HepG2 (cell line): Measurements from ENCODE around the gene LRPPRC. TPM values are rescaled to one million over a fixed set of nuclear protein-coding genes. Genes with fewer than 3 reads are reported as not detected.

Source experiments
- ARHGAP35 ChIP-seq: sonication (generic); formaldehyde crosslinking; IDR thresholded peaks from 2 replicates; pipeline ENCODE4 v1.9.0; 2022; ENCODE audit warnings: mild to moderate bottlenecking, inconsistent platforms, moderate library complexity, missing genetic modification reagents, borderline replicate concordance
- BRD4 ChIP-seq: sonication (generic); formaldehyde crosslinking; IDR thresholded peaks from 2 replicates; pipeline ENCODE4 v1.4.0; 2020; ENCODE audit warnings: missing genetic modification reagents
- IRX3 ChIP-seq: sonication (generic); formaldehyde crosslinking; IDR thresholded peaks from 2 replicates; pipeline ENCODE4 v1.8.1; 2023; ENCODE audit warnings: mild to moderate bottlenecking, low read depth, missing genetic modification reagents, borderline replicate concordance
- KDM1A ChIP-seq: IDR thresholded peaks from 2 replicates; pipeline ENCODE4 v1.6.1; 2016; ENCODE audit warnings: missing compliant biosample characterization
- MAFF ChIP-seq: IDR thresholded peaks from 2 replicates; pipeline ENCODE4 v1.6.1; 2011; ENCODE audit warnings: low read depth, low read length, improper control_type of control experiment
- MEF2D ChIP-seq: sonication (generic); formaldehyde crosslinking; IDR thresholded peaks from 2 replicates; pipeline ENCODE4 v1.5.1; 2020; ENCODE audit warnings: mild to moderate bottlenecking, missing genetic modification reagents
- MEIS2 ChIP-seq: sonication (generic); formaldehyde crosslinking; IDR thresholded peaks from 2 replicates; pipeline ENCODE4 v1.9.0; 2021; ENCODE audit warnings: mild to moderate bottlenecking, missing genetic modification reagents
- NFE2L1 ChIP-seq: sonication (generic); formaldehyde crosslinking; IDR thresholded peaks from 2 replicates; pipeline ENCODE4 v1.4.0; 2020; ENCODE audit warnings: missing genetic modification reagents, mild to moderate bottlenecking, borderline replicate concordance
- RBFOX2 ChIP-seq: fragments of 200-400 bp; formaldehyde crosslinking; IDR thresholded peaks from 2 replicates; pipeline ENCODE4 v1.6.1; 2017; ENCODE audit warnings: low read depth, mild to moderate bottlenecking, low read length
- TCF7 ChIP-seq: sonication (generic); IDR thresholded peaks from 2 replicates; pipeline ENCODE4 v1.6.1; 2016; ENCODE audit warnings: antibody characterized with exemption, low read depth
- ZKSCAN8 ChIP-seq: IDR thresholded peaks from 2 replicates; pipeline ENCODE4 v1.6.1; 2016; ENCODE audit warnings: borderline replicate concordance, missing genetic modification reagents, missing compliant biosample characterization
- ZNF230 ChIP-seq: sonication (generic); formaldehyde crosslinking; IDR thresholded peaks from 2 replicates; pipeline ENCODE4 v1.4.0; 2020; ENCODE audit warnings: mild to moderate bottlenecking, missing genetic modification reagents
- ZNF367 ChIP-seq: sonication (generic); formaldehyde crosslinking; IDR thresholded peaks from 2 replicates; pipeline ENCODE4 v1.4.0; 2020; ENCODE audit warnings: missing genetic modification reagents, borderline replicate concordance
- ZNF468 ChIP-seq: sonication (generic); formaldehyde crosslinking; IDR thresholded peaks from 2 replicates; pipeline ENCODE4 v1.8.0; 2022; ENCODE audit warnings: mild to moderate bottlenecking, moderate library complexity, missing genetic modification reagents
- ZNF564 ChIP-seq: sonication (generic); formaldehyde crosslinking; IDR thresholded peaks from 2 replicates; pipeline ENCODE4 v1.8.1; 2023; ENCODE audit warnings: mild to moderate bottlenecking, missing genetic modification reagents
- ZNF567 ChIP-seq: sonication (generic); formaldehyde crosslinking; IDR thresholded peaks from 2 replicates; pipeline ENCODE4 v1.8.1; 2023; ENCODE audit warnings: mild to moderate bottlenecking, missing genetic modification reagents, borderline replicate concordance
- ZNF615 ChIP-seq: sonication (generic); formaldehyde crosslinking; IDR thresholded peaks from 2 replicates; pipeline ENCODE4 v1.5.0; 2020; ENCODE audit warnings: mild to moderate bottlenecking, missing genetic modification reagents, borderline replicate concordance
- ZNF713 ChIP-seq: sonication (generic); formaldehyde crosslinking; IDR thresholded peaks from 2 replicates; pipeline ENCODE4 v1.4.0; 2020; ENCODE audit warnings: mild to moderate bottlenecking, missing genetic modification reagents
- ZNF737 ChIP-seq: sonication (generic); formaldehyde crosslinking; IDR thresholded peaks from 2 replicates; pipeline ENCODE4 v1.5.0; 2020; ENCODE audit warnings: missing genetic modification reagents, mild to moderate bottlenecking, borderline replicate concordance
- polyA plus RNA-seq, 8 experiments: library from polyadenylated mRNA; depleted of rRNA in 3 of 8; stranded (reverse) in 7 of 8; unstranded in 1 of 8; fragments of >200 nt; fragmentation: Illumina TruSeq in 4 of 8; extraction: Trizol in 4 of 8; gene quantifications; 2 replicates each; pipeline versions ENCODE4 v1.2.1 to v1.2.3, GENCODE V29; 2011 to 2016; ENCODE audit warnings: low read depth in 4 of 8, missing spikeins in 1 of 8, mixed read lengths in 1 of 8; ENCODE audit not compliant: insufficient read depth in 1 of 8
- total RNA-seq, 5 experiments: library from RNA; depleted of rRNA; stranded (reverse); fragments of >200 nt; fragmentation: Illumina TruSeq; extraction: Trizol; gene quantifications; 2 replicates each; pipeline ENCODE4 v1.2.3, GENCODE V29; 2016; ENCODE audit warnings: low read depth in 1 of 5
- TF ChIP-seq, protein P1 (sequence below): sonication (generic); formaldehyde crosslinking; conservative IDR thresholded peaks from 2 replicates; pipeline ENCODE4 v1.5.0; 2020; ENCODE audit warnings: missing genetic modification reagents
- TF ChIP-seq, protein P2 (sequence below), 2 experiments: fragments of 450-650 bp in 1 of 2; sonication (generic) in 1 of 2; formaldehyde crosslinking; IDR thresholded peaks; 2 replicates each; pipeline versions ENCODE4 v1.5.0 to v1.8.0; 2020 to 2022; ENCODE audit warnings: mild to moderate bottlenecking in 1 of 2, missing genetic modification reagents in 1 of 2
- TF ChIP-seq, protein P3 (sequence below): sonication (generic); formaldehyde crosslinking; IDR thresholded peaks from 2 replicates; pipeline ENCODE4 v1.4.0; 2020; ENCODE audit warnings: missing genetic modification reagents
- TF ChIP-seq, protein P4 (sequence below): IDR thresholded peaks from 2 replicates; pipeline ENCODE4 v1.6.1; 2016; ENCODE audit warnings: missing compliant biosample characterization, missing genetic modification reagents, borderline replicate concordance
- TF ChIP-seq, protein P5 (sequence below): sonication (generic); formaldehyde crosslinking; IDR thresholded peaks from 2 replicates; pipeline ENCODE4 v1.4.0; 2020; ENCODE audit warnings: missing genetic modification reagents, low read depth, mild to moderate bottlenecking, borderline replicate concordance

LRPPRC gene
- total and polyA plus RNA-seq, 2 of the 13 experiments (the other 11 are each of a cell fraction or from before 2014, with no cell fraction given) = 117 to 167 TPM

DNA sequence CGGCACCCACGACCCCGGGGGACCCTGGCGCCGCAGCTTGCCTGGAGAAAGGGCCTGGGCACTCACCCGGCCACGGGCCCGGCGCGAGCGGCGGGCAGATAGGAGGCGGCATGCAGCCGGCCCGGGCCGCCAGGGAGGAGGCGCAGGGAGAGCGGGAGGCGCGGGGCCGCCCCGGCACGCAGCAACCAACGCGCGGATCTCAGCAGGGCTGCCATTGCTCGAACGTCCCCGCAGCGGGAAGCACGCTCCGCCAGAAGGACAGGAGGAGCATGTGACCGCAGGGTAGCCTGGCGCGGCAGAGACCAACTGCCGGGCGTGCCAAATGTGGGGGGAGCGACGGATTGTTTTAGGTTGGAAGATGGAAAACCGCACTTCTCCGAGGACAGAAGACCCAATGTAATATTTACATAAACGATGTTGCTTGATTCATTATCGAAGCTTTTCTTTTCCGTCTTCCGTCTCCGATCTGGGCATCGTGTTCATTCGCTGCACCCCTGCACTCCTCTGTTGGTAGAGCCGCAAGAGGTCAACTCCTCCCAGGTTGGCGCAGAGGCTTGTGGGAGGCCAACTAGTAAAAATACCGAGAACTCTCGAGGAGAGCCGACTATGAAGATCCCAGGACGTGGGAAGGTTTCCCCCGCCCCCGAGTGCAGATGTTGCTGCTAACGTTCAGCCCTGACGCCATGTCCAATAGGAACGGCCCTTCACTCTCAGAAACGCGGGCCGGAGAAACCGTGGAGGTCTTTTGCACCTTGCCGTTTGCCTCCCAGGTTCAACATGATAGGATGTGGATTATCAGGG lies at the start of gene LRPPRC (continued):
- TF ChIP-seq ZNF564 (CRISPR knock-in tag) (no peak), ZNF567 (CRISPR knock-in tag) (no peak; the same call in 1 of the 2 replicates), ZNF737 (CRISPR knock-in tag) (no peak), KDM1A (CRISPR knock-in tag) (0 out of 2 replicates have a peak, but pooled peaks have one; percentile 10), MEIS2 (peak; percentile 70; the same call in 1 of the 2 replicates), TCF7 (no peak), NFE2L1 (CRISPR knock-in tag) (no peak), ZKSCAN8 (CRISPR knock-in tag) (peak; percentile 27; the same call in 1 of the 2 replicates), RBFOX2 (peak; percentile 99), MEF2D (peak; percentile 54), ARHGAP35 (CRISPR knock-in tag) (no peak; the same call in 1 of the 2 replicates), BRD4 (CRISPR knock-in tag) (peak; percentile 89; the same call in 1 of the 2 replicates), ZNF615 (CRISPR knock-in tag) (no peak), IRX3 (CRISPR knock-in tag) (0 out of 2 replicates have a peak, but pooled peaks have one; percentile 30), ZNF713 (CRISPR knock-in tag) (no peak), ZNF230 (CRISPR knock-in tag) (no peak), ZNF468 (no peak), ZNF367 (CRISPR knock-in tag) (no peak; the same call in 1 of the 2 replicates), MAFF (0 out of 2 replicates have a peak, but pooled peaks have one; percentile 1)
- TF ChIP-seq, protein P1, sequence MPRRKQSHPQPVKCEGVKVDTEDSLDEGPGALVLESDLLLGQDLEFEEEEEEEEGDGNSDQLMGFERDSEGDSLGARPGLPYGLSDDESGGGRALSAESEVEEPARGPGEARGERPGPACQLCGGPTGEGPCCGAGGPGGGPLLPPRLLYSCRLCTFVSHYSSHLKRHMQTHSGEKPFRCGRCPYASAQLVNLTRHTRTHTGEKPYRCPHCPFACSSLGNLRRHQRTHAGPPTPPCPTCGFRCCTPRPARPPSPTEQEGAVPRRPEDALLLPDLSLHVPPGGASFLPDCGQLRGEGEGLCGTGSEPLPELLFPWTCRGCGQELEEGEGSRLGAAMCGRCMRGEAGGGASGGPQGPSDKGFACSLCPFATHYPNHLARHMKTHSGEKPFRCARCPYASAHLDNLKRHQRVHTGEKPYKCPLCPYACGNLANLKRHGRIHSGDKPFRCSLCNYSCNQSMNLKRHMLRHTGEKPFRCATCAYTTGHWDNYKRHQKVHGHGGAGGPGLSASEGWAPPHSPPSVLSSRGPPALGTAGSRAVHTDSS (CRISPR knock-in tag) = no peak
- TF ChIP-seq, protein P2, sequence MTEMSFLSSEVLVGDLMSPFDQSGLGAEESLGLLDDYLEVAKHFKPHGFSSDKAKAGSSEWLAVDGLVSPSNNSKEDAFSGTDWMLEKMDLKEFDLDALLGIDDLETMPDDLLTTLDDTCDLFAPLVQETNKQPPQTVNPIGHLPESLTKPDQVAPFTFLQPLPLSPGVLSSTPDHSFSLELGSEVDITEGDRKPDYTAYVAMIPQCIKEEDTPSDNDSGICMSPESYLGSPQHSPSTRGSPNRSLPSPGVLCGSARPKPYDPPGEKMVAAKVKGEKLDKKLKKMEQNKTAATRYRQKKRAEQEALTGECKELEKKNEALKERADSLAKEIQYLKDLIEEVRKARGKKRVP (CRISPR knock-in tag; IDR thresholded peaks at IDR 0.05) = peak in 1 of 2 experiments; percentile 14; a peak in 2 of 4 replicates
- TF ChIP-seq, protein P3, sequence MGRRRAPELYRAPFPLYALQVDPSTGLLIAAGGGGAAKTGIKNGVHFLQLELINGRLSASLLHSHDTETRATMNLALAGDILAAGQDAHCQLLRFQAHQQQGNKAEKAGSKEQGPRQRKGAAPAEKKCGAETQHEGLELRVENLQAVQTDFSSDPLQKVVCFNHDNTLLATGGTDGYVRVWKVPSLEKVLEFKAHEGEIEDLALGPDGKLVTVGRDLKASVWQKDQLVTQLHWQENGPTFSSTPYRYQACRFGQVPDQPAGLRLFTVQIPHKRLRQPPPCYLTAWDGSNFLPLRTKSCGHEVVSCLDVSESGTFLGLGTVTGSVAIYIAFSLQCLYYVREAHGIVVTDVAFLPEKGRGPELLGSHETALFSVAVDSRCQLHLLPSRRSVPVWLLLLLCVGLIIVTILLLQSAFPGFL = no peak
- TF ChIP-seq, protein P4, sequence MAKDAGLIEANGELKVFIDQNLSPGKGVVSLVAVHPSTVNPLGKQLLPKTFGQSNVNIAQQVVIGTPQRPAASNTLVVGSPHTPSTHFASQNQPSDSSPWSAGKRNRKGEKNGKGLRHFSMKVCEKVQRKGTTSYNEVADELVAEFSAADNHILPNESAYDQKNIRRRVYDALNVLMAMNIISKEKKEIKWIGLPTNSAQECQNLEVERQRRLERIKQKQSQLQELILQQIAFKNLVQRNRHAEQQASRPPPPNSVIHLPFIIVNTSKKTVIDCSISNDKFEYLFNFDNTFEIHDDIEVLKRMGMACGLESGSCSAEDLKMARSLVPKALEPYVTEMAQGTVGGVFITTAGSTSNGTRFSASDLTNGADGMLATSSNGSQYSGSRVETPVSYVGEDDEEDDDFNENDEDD (CRISPR knock-in tag) = peak; percentile 84; the same call in 1 of the 2 replicates
- TF ChIP-seq, protein P5, sequence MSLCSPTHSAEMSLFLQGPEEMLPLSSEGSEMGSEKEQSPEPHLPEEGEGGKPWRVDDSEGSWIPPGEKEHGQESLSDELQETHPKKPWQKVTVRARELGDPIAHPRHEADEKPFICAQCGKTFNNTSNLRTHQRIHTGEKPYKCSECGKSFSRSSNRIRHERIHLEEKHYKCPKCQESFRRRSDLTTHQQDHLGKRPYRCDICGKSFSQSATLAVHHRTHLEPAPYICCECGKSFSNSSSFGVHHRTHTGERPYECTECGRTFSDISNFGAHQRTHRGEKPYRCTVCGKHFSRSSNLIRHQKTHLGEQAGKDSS (CRISPR knock-in tag) = no peak; the same call in 1 of the 2 replicates
